Measurements from ENCODE around the gene GAB2.
A peak's percentile ranks its signal among the peaks of the same experiment; 100 is the strongest.

GRCh38 chr11:78416285-78417174, 1.1 kb downstream of the GAB2 start:
- TF ChIP-seq CTCF (conservative IDR thresholded peaks at IDR 0.05; ENCODE audit: low read depth, low read length) (peak; percentile 64), MAFK (IDR thresholded peaks at IDR 0.05; ENCODE audit: low read depth, low read length) (no peak), CEBPB (IDR thresholded peaks at IDR 0.05; ENCODE audit: low read depth, low read length) (no peak), POLR2A (IDR thresholded peaks at IDR 0.05; ENCODE audit: low read depth, low read length) (peak; percentile 65; the same call in 1 of the 2 replicates), SMC3 (IDR thresholded peaks at IDR 0.05; ENCODE audit: low read depth, low read length) (peak; percentile 66), BHLHE40 (IDR thresholded peaks at IDR 0.05; ENCODE audit: low read depth, low read length) (peak; percentile 99), FOS (IDR thresholded peaks at IDR 0.05; ENCODE audit: low read depth, low read length) (peak; percentile 90), CHD1 (IDR thresholded peaks at IDR 0.05; ENCODE audit: low read depth, low read length) (peak; percentile 95; the same call in 1 of the 2 replicates), USF2 (IDR thresholded peaks at IDR 0.05; ENCODE audit: low read depth, low read length) (peak; percentile 52; the same call in 1 of the 2 replicates), ELK1 (IDR thresholded peaks at IDR 0.05; ENCODE audit: borderline replicate concordance, low read depth, low read length) (no peak), RCOR1 (IDR thresholded peaks at IDR 0.05; ENCODE audit: insufficient replicate concordance, low read length) (no peak), RFX5 (IDR thresholded peaks at IDR 0.05; ENCODE audit: low read depth, low read length) (no peak)

All from IMR-90 (cell line).